A549 (cell line): ENCODE data around the gene OTULIN. TPM values are rescaled to one million over a fixed set of nuclear protein-coding genes. Genes with fewer than 3 reads are reported as not detected.
A peak's percentile ranks its signal among the peaks of the same experiment; 100 is the strongest.

Experiments
- ATAC-seq, 2 experiments: fragments of 200-7000 bp in 1 of 2; fragments of >200 bp in 1 of 2; cut with Nextera tagmentation in 1 of 2; cut with Tn5 transposase in 1 of 2; 3 replicates each; pipeline versions ENCODE4 v1.8.0 to v1.9.1; 2018 to 2020; ENCODE audit warnings: mild to moderate bottlenecking in 1 of 2, moderate library complexity in 1 of 2
- CTCF ChIA-PET: fragments of 300-600 bp; sonication (Branson Sonifier 250); formaldehyde crosslinking; extraction: SDS; loops from one replicate; lab custom pipeline; 2021; ENCODE audit warnings: antibody characterized with exemption, inconsistent platforms; lab: Yijun Ruan, JAX
- POLR2A ChIA-PET: fragments of 350-600 bp; formaldehyde crosslinking; extraction: SDS; loops from one replicate; lab custom pipeline; 2021; ENCODE audit warnings: antibody characterized with exemption, inconsistent platforms; lab: Yijun Ruan, JAX
- DNase-seq, 2 experiments: peaks; one replicate each; pipeline versions ENCODE4 v3.0.0 to v3.0.0-alpha.2; 2011 to 2016; ENCODE audit warnings: low read depth in 1 of 2, low spot score in 1 of 2
- FAIRE-seq: peaks from 2 replicates; lab custom pipeline; 2011; peaks lifted over from hg19 to GRCh38; lab: Jason Lieb, UNC
- H3K27ac ChIP-seq, 2 experiments: fragments of >200 bp; sonication (Bioruptor Twin); formaldehyde crosslinking; 3 replicates each; pipeline ENCODE4 v1.5.1; 2016 to 2017
- H3K4me1 ChIP-seq: fragments of >200 bp; sonication (Bioruptor Twin); formaldehyde crosslinking; 3 replicates; pipeline ENCODE4 v1.6.1; 2016
- H3K4me2 ChIP-seq: fragments of >200 bp; sonication (Bioruptor Twin); formaldehyde crosslinking; 3 replicates; pipeline ENCODE4 v1.6.1; 2016
- H3K4me3 ChIP-seq: fragments of >200 bp; sonication (Bioruptor Twin); formaldehyde crosslinking; 3 replicates; pipeline ENCODE4 v1.5.1; 2016
- H3K9me3 ChIP-seq: fragments of >200 bp; sonication (Bioruptor Twin); formaldehyde crosslinking; 3 replicates; pipeline ENCODE4 v1.6.1; 2016
- ATOH8 ChIP-seq: fragments of 250-450 bp; sonication (Bioruptor Pico); IDR thresholded peaks from 2 replicates; pipeline ENCODE4 v1.5.0; 2020; ENCODE audit warnings: low read depth, mild to moderate bottlenecking, moderate library complexity
- BCL3 ChIP-seq: fragments of >200 bp; sonication (Bioruptor Twin); formaldehyde crosslinking; IDR thresholded peaks from 3 replicates; pipeline ENCODE4 v1.6.1; 2016
- CTCF ChIP-seq: fragments of >200 bp; sonication (Bioruptor Twin); formaldehyde crosslinking; IDR thresholded peaks from 3 replicates; pipeline ENCODE4 v1.5.1; 2016
- EHF ChIP-seq: fragments of 250-450 bp; sonication (Bioruptor Pico); IDR thresholded peaks from 2 replicates; pipeline ENCODE4 v1.5.0; 2020; ENCODE audit warnings: mild to moderate bottlenecking
- ESRRA ChIP-seq: fragments of 150-350 bp; IDR thresholded peaks from 2 replicates; pipeline ENCODE4 v1.6.1; 2014; ENCODE audit warnings: mild to moderate bottlenecking, low read length, borderline replicate concordance
- HES2 ChIP-seq: fragments of >200 bp; sonication (Bioruptor Twin); formaldehyde crosslinking; IDR thresholded peaks from 2 replicates; pipeline ENCODE4 v1.6.1; 2016
- HMGXB4 ChIP-seq: fragments of 250-450 bp; sonication (Bioruptor Pico); IDR thresholded peaks from 2 replicates; pipeline ENCODE4 v1.5.0; 2021; ENCODE audit warnings: mild to moderate bottlenecking, moderate library complexity, borderline replicate concordance
- HOXA7 ChIP-seq: fragments of 250-450 bp; sonication (Bioruptor Pico); IDR thresholded peaks from 2 replicates; pipeline ENCODE4 v1.5.0; 2020; ENCODE audit warnings: mild to moderate bottlenecking, moderate library complexity
- KDM1A ChIP-seq: fragments of 200-600 bp; sonication (generic); IDR thresholded peaks from 2 replicates; pipeline ENCODE4 v1.6.1; 2016; ENCODE audit warnings: low read depth, mild to moderate bottlenecking
- MAFK ChIP-seq: fragments of 450-650 bp; IDR thresholded peaks from 2 replicates; pipeline ENCODE4 v1.6.1; 2014; ENCODE audit not compliant: partially characterized antibody
- MAX ChIP-seq: IDR thresholded peaks from 2 replicates; pipeline ENCODE4 v1.6.1; 2012
- RFX5 ChIP-seq: fragments of 450-650 bp; IDR thresholded peaks from 2 replicates; pipeline ENCODE4 v1.7.1; 2014; ENCODE audit warnings: antibody characterized with exemption, mild to moderate bottlenecking, moderate library complexity
- RNF2 ChIP-seq: fragments of 200-600 bp; sonication (generic); IDR thresholded peaks from 2 replicates; pipeline ENCODE4 v1.6.1; 2016; ENCODE audit warnings: low read depth, mild to moderate bottlenecking, antibody characterized with exemption, moderate library complexity, borderline replicate concordance
- WGBS: methylation state at CpG from one replicate; pipeline ENCODE4 v1.1.6; 2017; ENCODE audit errors: missing lambda C conversion rate; 5-methylcytosine and 5-hydroxymethylcytosine counted together
- polyA plus RNA-seq, 4 experiments: library from polyadenylated mRNA; depleted of rRNA in 3 of 4; stranded (reverse); fragments of >200 nt; fragmentation: RNase III in 1 of 4; extraction: RNeasy Plus Mini Kit Qiagen cat#74134 plus additional on column Dnase treatment in 1 of 4; gene quantifications; 2 replicates in 3 of 4; 3 replicates in 1 of 4; pipeline ENCODE4 v1.2.3, GENCODE V29; 2011 to 2017

Gene OTULIN
- polyA plus RNA-seq, 2 of the 4 experiments (the other 2 are of a cell fraction), result 13.5 to 17.8 TPM

GRCh38 chr5:14656898-14657297 is 7.6 kb upstream of the OTULIN start:
- H3K4me3 ChIP-seq, result no peak overlapping the region
- H3K9me3 ChIP-seq, result no peaks in the 10 kb centered on the region
- H3K27ac ChIP-seq, result no peak overlapping the region
- POLR2A ChIA-PET, result no interaction called here
- H3K4me1 ChIP-seq, result peaks cover 11% of the 10 kb centered on the region; the same call in 2 of the 3 replicates
- H3K4me2 ChIP-seq, result no peak overlapping the region
- ATAC-seq, result no peak
- CTCF ChIA-PET, result interaction anchor here (0.9 to 1.7 kb wide), 3 partner anchors 9 to 292 kb away, joined by 3 to 18 read pairs (median 3); no protein-coding TSS in a partner anchor
- FAIRE-seq, result no peak
- no peak for DNase-seq
- WGBS, result 42% methylated on average over 2 of the region's 2 CpGs
- TF ChIP-seq ESRRA (no peak), CTCF (no peak), ATOH8 (CRISPR knock-in tag) (no peak), RNF2 (no peak)

GRCh38 chr5:14659821-14660607 is 4.5 kb upstream of the OTULIN start:
- 87% methylated on average over 3 of the region's 3 CpGs for WGBS
- DNase-seq, result no peak
- Histone ChIP-seq H3K4me2 (peak overlapping the region; percentile 4; the same call in 1 of the 3 replicates), H3K4me1 (peaks cover 18% of the 10 kb centered on the region; the same call in 2 of the 3 replicates), H3K9me3 (no peaks in the 10 kb centered on the region), H3K27ac (no peak overlapping the region), H3K4me3 (no peak overlapping the region)
- TF ChIP-seq BCL3 (no peak), HES2 (no peak), MAFK (peak; percentile 87)
- FAIRE-seq, result no peak
- no peak for ATAC-seq
- ChIA-PET CTCF (interaction anchor here (0.9 to 5.1 kb wide), 2 partner anchors 10 to 11 kb away, joined by 5 to 32 read pairs; no protein-coding TSS in a partner anchor), POLR2A (interaction anchor here (0.6 kb wide), 1 partner anchor 392 kb away, joined by 4 read pairs; no protein-coding TSS in a partner anchor)

GRCh38 chr5:14660833-14661232 is 3.7 kb upstream of the OTULIN start:
- TF ChIP-seq MAX, result no peak
- TF ChIP-seq RFX5, result no peak
- no peak for TF ChIP-seq HOXA7 (CRISPR knock-in tag)
- TF ChIP-seq HMGXB4 (CRISPR knock-in tag), result no peak
- TF ChIP-seq EHF (CRISPR knock-in tag), result no peak
- TF ChIP-seq KDM1A, result no peak
- H3K4me3 ChIP-seq, result no peak overlapping the region
- 93% methylated on average over 2 of the region's 2 CpGs for WGBS
- no peak for DNase-seq
- ATAC-seq, result no peak
- no peak for FAIRE-seq
- no peak overlapping the region for H3K27ac ChIP-seq
- POLR2A ChIA-PET, result interaction anchor here (0.6 kb wide), 1 partner anchor 392 kb away, joined by 4 read pairs; no protein-coding TSS in a partner anchor
- no peaks in the 10 kb centered on the region for H3K9me3 ChIP-seq
- peaks cover 21% of the 10 kb centered on the region for H3K4me1 ChIP-seq
- CTCF ChIA-PET, result interaction anchor here (5.1 kb wide), 1 partner anchor 12 kb away, joined by 32 read pairs; no protein-coding TSS in a partner anchor
- 0 out of 3 replicates have a peak overlapping the region, but pooled peaks have one; percentile 4 for H3K4me2 ChIP-seq
